PFSK-1 (cell line): ENCODE results near the gene TIMM8A.
A peak's percentile ranks its signal among the peaks of the same experiment; 100 is the strongest.

Source experiments
- FOXP2 ChIP-seq: optimal IDR thresholded peaks from 2 replicates; pipeline ENCODE3; 2011; ENCODE audit warnings: borderline replicate concordance, control low read depth, inconsistent platforms; ENCODE audit not compliant: insufficient read depth; ENCODE audit errors: extremely low read length, extremely low read depth
- POLR2AphosphoS5 ChIP-seq: IDR thresholded peaks from 2 replicates; pipeline ENCODE4 v1.6.1; 2012; ENCODE audit warnings: low read depth, mild to moderate bottlenecking, control low read depth, low read length, moderate library complexity
- SIN3A ChIP-seq: IDR thresholded peaks from 2 replicates; pipeline ENCODE4 v1.6.1; 2012; ENCODE audit warnings: mild to moderate bottlenecking, low read length, moderate library complexity, borderline replicate concordance; ENCODE audit not compliant: insufficient read depth
- TAF1 ChIP-seq: IDR thresholded peaks from 2 replicates; pipeline ENCODE4 v1.6.1; 2012; ENCODE audit warnings: low read length, control low read depth, borderline replicate concordance; ENCODE audit not compliant: insufficient read depth
- TF ChIP-seq, protein P1 (sequence below), 2 experiments: IDR thresholded peaks; 2 replicates each; pipeline versions ENCODE4 v1.6.1 to v1.8.0; 2011 to 2012; ENCODE audit warnings: low read depth in 2 of 2, low read length in 2 of 2, control low read depth in 1 of 2, inconsistent platforms in 1 of 2, mild to moderate bottlenecking in 1 of 2, moderate library complexity in 1 of 2; ENCODE audit not compliant: insufficient read depth in 1 of 2

DNA sequence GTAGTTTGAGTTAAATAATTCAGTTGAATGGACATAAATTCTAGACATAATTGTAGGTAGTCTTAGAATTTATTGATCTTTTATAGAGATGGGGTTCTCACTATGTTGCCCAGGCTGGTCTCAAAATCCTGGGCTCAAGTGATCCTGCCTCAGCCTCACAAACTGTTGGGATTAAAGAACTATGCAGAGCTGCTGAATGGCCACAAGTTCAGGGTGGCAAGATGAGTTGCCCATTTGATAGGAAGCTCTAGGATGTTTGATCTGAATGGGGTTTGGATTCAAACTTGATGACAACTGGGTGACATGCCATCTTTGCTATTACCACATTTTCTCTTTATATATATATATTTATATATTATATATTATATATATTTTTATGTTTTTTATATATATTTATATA, 45.8 kb upstream of the TIMM8A start:
- TF ChIP-seq POLR2AphosphoS5 (0 out of 2 replicates have a peak, but pooled peaks have one; percentile 23), SIN3A (no peak), TAF1 (no peak), FOXP2 (no peak)
- TF ChIP-seq, protein P1, sequence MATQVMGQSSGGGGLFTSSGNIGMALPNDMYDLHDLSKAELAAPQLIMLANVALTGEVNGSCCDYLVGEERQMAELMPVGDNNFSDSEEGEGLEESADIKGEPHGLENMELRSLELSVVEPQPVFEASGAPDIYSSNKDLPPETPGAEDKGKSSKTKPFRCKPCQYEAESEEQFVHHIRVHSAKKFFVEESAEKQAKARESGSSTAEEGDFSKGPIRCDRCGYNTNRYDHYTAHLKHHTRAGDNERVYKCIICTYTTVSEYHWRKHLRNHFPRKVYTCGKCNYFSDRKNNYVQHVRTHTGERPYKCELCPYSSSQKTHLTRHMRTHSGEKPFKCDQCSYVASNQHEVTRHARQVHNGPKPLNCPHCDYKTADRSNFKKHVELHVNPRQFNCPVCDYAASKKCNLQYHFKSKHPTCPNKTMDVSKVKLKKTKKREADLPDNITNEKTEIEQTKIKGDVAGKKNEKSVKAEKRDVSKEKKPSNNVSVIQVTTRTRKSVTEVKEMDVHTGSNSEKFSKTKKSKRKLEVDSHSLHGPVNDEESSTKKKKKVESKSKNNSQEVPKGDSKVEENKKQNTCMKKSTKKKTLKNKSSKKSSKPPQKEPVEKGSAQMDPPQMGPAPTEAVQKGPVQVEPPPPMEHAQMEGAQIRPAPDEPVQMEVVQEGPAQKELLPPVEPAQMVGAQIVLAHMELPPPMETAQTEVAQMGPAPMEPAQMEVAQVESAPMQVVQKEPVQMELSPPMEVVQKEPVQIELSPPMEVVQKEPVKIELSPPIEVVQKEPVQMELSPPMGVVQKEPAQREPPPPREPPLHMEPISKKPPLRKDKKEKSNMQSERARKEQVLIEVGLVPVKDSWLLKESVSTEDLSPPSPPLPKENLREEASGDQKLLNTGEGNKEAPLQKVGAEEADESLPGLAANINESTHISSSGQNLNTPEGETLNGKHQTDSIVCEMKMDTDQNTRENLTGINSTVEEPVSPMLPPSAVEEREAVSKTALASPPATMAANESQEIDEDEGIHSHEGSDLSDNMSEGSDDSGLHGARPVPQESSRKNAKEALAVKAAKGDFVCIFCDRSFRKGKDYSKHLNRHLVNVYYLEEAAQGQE (IDR thresholded peaks at IDR 0.05; ENCODE audit: insufficient read depth in 1 of 2, low read depth in 2 of 2, low read length in 2 of 2) = no peak
